ES-I3 (cell line): Measurements from ENCODE around the gene ANXA1.
"Not testable (repeated sequence)": the region's sequence is repeated elsewhere in the genome, so short reads cannot be mapped to it uniquely, and the experiment has no call there.

ENCODE experiments used
- H3K36me3 ChIP-seq: 2 replicates; pipeline ENCODE4 v1.6.1; 2013; ENCODE audit warnings: mild to moderate bottlenecking, low read length, control low read depth, moderate library complexity; ENCODE audit not compliant: insufficient read depth
- H3K4me1 ChIP-seq: 2 replicates; pipeline ENCODE4 v1.6.1; 2013; ENCODE audit warnings: mild to moderate bottlenecking, control low read depth, low read length; ENCODE audit not compliant: insufficient read depth
- H3K9ac ChIP-seq: 2 replicates; pipeline ENCODE4 v1.6.1; 2013; ENCODE audit warnings: low read depth, mild to moderate bottlenecking, low read length, moderate library complexity
- H3K9me3 ChIP-seq: 2 replicates; pipeline ENCODE4 v1.6.1; 2013; ENCODE audit warnings: mild to moderate bottlenecking, low read length, moderate library complexity; ENCODE audit not compliant: control insufficient read depth, insufficient read depth

ANXA1 gene, protein sequence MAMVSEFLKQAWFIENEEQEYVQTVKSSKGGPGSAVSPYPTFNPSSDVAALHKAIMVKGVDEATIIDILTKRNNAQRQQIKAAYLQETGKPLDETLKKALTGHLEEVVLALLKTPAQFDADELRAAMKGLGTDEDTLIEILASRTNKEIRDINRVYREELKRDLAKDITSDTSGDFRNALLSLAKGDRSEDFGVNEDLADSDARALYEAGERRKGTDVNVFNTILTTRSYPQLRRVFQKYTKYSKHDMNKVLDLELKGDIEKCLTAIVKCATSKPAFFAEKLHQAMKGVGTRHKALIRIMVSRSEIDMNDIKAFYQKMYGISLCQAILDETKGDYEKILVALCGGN

DNA sequence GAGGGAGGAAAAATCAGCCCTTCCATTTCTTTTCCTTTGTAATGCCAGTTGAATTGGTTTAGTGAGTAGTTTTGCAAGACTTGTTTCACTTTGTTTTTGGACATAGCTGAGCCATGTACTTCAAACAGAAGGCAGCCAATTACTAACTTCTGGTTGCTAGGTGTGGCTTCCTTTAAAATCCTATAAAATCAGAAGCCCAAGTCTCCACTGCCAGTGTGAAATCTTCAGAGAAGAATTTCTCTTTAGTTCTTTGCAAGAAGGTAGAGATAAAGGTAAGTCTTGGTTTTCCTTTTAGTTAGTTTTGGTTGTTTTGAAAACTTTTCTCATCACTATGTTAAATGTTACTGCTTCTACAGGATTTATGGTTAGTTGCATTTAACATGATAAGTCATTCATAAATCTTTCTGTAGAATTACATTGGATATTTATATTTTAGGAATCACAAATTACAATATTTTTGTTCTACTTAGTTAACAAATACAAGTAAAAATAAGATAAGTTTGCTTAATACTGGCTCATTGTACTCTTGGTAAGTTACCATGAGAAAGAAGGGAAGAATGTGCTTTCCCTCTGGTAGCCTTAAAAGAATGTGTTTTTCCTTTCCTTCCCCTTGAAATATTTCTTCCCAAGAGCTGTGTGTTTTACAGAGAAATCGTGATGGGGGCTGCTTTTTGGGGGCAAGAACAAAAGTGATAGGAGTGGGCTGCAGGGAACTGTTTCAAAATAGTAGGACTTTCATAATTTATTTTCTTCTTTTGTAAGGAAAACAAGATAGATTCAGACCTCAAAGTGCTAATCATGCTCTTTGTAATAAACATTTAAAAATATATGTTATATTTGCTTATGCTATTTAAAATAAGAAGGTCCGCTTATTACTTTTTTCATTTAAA is at the start of gene ANXA1:
Gene ANXA1 (plus strand): TSS at position 213 of the 890 bp plus-strand sequence. CDS start 6,671 bp downstream, outside the sequence.
- peak within 1 kb of the TSS; percentile 67 for H3K9ac ChIP-seq
- no peaks in the 10 kb centered on the region for H3K36me3 ChIP-seq
- no peaks in the 10 kb centered on the region for H3K9me3 ChIP-seq
- peaks cover 47% of the 10 kb centered on the region for H3K4me1 ChIP-seq

GRCh38 chr9:73104342-73104741 is 47.3 kb upstream of the ANXA1 start:
- no peaks in the 10 kb centered on the region for H3K36me3 ChIP-seq
- no peaks in the 10 kb centered on the region for H3K4me1 ChIP-seq
- H3K9me3 ChIP-seq = no peaks in the 10 kb centered on the region
- no peak overlapping the region for H3K9ac ChIP-seq

- Histone ChIP-seq H3K4me1 (no peaks in the 10 kb centered on the region), H3K9ac (no peak overlapping the region), H3K36me3 (no peaks in the 10 kb centered on the region), H3K9me3 (no peaks in the 10 kb centered on the region)
Observed at GRCh38 chr9:73104921-73105320, 46.7 kb upstream of the ANXA1 start.

GRCh38 chr9:73107489-73108069 is 44.1 kb upstream of the ANXA1 start:
- not testable (repeated sequence) for H3K4me1 ChIP-seq, H3K9ac ChIP-seq, H3K9me3 ChIP-seq, H3K36me3 ChIP-seq

GRCh38 chr9:73114058-73114457 is 37.6 kb upstream of the ANXA1 start:
- no peaks in the 10 kb centered on the region for H3K4me1 ChIP-seq
- no peak overlapping the region for H3K9ac ChIP-seq

DNA sequence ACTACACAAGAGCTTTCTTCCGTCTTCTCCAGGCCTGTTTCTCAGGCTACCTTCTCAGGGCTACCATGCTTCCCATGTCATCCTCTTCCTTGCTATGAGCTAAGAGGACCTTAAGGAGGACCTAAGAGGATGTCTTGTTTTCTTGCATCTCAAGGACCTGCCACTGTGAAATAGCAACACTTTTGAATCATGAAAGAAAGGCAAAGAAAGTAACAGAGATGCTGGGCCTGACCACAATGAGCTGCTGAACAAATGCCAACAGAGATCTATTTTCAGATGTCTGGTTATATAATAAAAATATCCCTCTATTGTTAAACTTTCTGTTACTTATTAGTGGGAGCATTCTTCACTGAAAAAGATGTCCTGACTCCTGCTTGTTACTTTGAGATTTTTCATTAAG is 36.7 kb upstream of the ANXA1 start:
- Histone ChIP-seq H3K9me3 (no peaks in the 10 kb centered on the region), H3K9ac (no peak overlapping the region), H3K4me1 (no peaks in the 10 kb centered on the region), H3K36me3 (no peaks in the 10 kb centered on the region)

More at GRCh38 chr9:73114058-73114457, 37.6 kb upstream of the ANXA1 start:
- Histone ChIP-seq H3K36me3 (no peaks in the 10 kb centered on the region), H3K9me3 (no peaks in the 10 kb centered on the region)

- Histone ChIP-seq H3K4me1 (no peaks in the 10 kb centered on the region), H3K36me3 (no peaks in the 10 kb centered on the region), H3K9me3 (no peaks in the 10 kb centered on the region), H3K9ac (no peak overlapping the region)
Observed at GRCh38 chr9:73116031-73116430, 35.6 kb upstream of the ANXA1 start.

DNA sequence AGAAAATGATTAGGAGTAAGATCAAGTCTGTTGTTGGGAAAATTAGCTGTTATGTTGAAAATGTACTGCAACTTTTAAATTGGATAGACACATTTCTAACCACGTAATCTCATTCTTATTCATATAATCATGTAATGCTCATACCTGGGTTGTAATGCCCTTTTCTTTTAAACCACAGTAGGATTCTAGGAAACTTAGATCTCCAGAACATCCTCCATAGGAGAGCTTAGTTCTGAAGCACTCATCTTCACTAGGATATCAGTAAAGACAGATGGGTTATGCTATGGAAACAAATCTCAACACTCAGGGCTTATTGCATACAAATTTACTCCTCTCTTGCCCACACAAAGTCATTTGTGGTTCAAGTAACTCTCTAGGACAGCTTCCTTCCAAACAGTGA is 34.8 kb upstream of the ANXA1 start:
- H3K9ac ChIP-seq = no peak overlapping the region
- no peaks in the 10 kb centered on the region for H3K36me3 ChIP-seq
- H3K9me3 ChIP-seq = no peaks in the 10 kb centered on the region
- no peaks in the 10 kb centered on the region; the same call in 1 of the 2 replicates for H3K4me1 ChIP-seq

- H3K9ac ChIP-seq = no peak overlapping the region
- H3K36me3 ChIP-seq = no peaks in the 10 kb centered on the region
- no peaks in the 10 kb centered on the region for H3K9me3 ChIP-seq
- H3K4me1 ChIP-seq = no peaks in the 10 kb centered on the region; the same call in 1 of the 2 replicates
Observed at GRCh38 chr9:73118286-73118685, 33.4 kb upstream of the ANXA1 start.

DNA sequence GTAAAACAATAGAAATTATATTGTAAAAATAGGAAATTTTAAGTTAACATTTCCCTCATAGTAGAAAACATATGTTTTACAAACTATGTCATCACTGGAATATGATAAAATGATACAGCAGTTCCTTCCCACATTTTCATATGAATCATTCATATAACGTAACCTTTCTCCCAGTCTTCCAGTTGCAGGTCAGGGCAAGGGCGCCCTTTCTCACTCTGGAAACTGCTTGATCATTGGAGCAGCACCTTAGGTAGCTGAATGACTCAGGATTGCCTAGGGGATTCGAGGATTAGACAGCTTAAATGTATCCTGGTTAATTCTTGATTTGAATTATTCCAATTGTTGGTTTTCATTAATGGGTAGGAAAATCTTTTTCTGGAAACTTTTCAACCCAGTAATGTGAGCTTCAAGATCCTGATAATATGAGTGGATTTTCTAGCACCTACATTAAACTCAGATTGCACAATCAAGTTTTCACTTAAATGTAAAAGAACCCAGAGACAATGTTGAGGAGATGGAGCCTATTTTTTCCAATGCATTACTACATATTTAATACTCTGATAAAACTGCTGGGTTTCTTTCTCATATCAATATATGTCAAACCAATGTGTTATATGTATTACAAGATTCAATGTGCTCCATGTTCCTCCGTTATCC is 32.6 kb upstream of the ANXA1 start:
- Histone ChIP-seq H3K9me3 (no peaks in the 10 kb centered on the region), H3K36me3 (no peaks in the 10 kb centered on the region), H3K9ac (no peak overlapping the region), H3K4me1 (no peaks in the 10 kb centered on the region; the same call in 1 of the 2 replicates)

- no peak overlapping the region for H3K9ac ChIP-seq
- no peaks in the 10 kb centered on the region; the same call in 1 of the 2 replicates for H3K4me1 ChIP-seq
- no peaks in the 10 kb centered on the region for H3K9me3 ChIP-seq
- H3K36me3 ChIP-seq = no peaks in the 10 kb centered on the region
Observed at GRCh38 chr9:73121375-73121935, 30.2 kb upstream of the ANXA1 start.

GRCh38 chr9:73125651-73126050 is 26.0 kb upstream of the ANXA1 start:
- Histone ChIP-seq H3K36me3 (no peaks in the 10 kb centered on the region), H3K9me3 (no peaks in the 10 kb centered on the region), H3K4me1 (no peaks in the 10 kb centered on the region; the same call in 1 of the 2 replicates), H3K9ac (no peak overlapping the region)

GRCh38 chr9:73129941-73130685 is 21.6 kb upstream of the ANXA1 start:
- H3K4me1 ChIP-seq = peaks cover 12% of the 10 kb centered on the region; the same call in 1 of the 2 replicates
- H3K36me3 ChIP-seq = no peaks in the 10 kb centered on the region
- H3K9ac ChIP-seq = no peak overlapping the region
- no peaks in the 10 kb centered on the region for H3K9me3 ChIP-seq
